T-helper 2 cell treated with Interferon-gamma antibody and Interleukin-4, amounts not matched to agents 5 μg/mL and 100 μg/mL, for 36 hours (primary cell): ENCODE data around the gene FA2H.

Experiments
- DNase-seq: peaks from one replicate; pipeline ENCODE4 v3.0.0; 2021; ENCODE audit warnings: low spot score
- H3K27ac Mint-ChIP-seq: one replicate; pipeline ENCODE4 v1.8.0; 2021; ENCODE audit warnings: mild to moderate bottlenecking, mixed read lengths
- H3K27me3 Mint-ChIP-seq: one replicate; pipeline ENCODE4 v1.8.0; 2021; ENCODE audit warnings: low read depth, mixed read lengths
- H3K36me3 Mint-ChIP-seq: one replicate; pipeline ENCODE4 v1.8.0; 2021; ENCODE audit warnings: low read depth, mixed read lengths
- H3K4me1 Mint-ChIP-seq: one replicate; pipeline ENCODE4 v1.8.0; 2021; ENCODE audit warnings: low read depth, mixed read lengths
- H3K4me3 Mint-ChIP-seq: one replicate; pipeline ENCODE4 v1.8.0; 2022; ENCODE audit warnings: mild to moderate bottlenecking, moderate library complexity, mixed read lengths
- H3K9me3 Mint-ChIP-seq: one replicate; pipeline ENCODE4 v1.8.0; 2021; ENCODE audit warnings: mixed read lengths

Gene FA2H

DNA sequence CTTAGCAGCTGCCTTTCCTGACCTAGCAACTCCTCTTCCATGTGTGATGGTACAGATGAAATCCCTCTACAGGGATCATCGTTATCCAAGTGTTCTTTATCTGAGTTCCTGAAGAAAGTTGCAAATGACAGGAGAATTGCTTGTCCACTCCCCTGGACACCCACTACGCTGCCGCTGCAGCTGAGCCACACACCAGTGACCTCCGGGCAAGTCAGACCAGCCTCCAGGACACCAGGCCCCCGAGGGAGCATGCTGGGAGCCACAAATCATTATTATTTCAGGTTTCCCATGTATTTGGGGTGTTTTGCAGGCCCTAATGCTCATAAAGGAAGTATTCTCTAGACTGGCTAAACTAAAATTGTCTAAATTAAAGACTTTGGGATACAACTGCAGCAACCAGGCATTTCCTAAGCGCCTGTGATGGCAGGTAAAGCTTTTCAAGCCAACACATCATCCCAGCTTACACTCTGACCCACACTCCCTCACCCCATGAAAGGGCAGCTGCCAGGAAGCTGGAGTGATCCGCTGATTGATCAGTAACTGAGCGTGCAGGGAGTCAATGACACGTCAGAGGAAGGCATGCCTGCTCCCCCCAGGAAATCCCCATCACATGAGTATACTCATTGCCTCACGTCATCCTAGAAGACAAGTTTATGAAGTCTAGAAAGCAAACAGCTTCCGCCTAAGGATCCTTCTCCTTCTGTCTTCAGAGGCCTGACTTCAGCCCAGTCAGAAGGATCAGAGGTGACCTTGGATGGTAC is 14.4 kb downstream of the FA2H start:
- H3K4me1 Mint-ChIP-seq = no peaks in the 10 kb centered on the region
- H3K27ac Mint-ChIP-seq = no peak overlapping the region
- H3K27me3 Mint-ChIP-seq = peaks cover 3% of the 10 kb centered on the region

DNA sequence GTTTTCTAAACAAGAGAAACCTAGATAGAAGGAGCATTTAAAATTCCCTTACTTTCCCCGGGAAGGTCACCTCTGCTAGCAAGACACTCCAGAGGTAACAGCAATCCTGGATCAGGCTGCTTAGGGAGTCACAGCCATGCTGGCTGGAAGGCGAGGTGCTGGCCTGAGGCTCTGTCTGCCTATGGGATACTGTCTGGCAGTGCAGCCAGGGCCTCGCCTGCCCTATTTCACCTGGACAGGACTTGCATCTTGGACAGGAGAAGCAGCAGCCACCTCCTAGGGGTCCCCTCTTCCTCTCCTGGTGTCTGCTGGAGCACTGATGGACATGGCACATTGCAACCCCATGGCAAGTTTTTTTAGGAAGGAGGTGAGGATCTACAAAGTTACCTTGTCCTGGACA is 15.1 kb downstream of the FA2H start:
- Mint-ChIP-seq H3K4me1 (no peaks in the 10 kb centered on the region), H3K27ac (no peak overlapping the region)

More for the DNA sequence above, 14.4 kb downstream of the FA2H start:
- no peak for DNase-seq
- H3K4me3 Mint-ChIP-seq = no peak overlapping the region
- no peaks in the 10 kb centered on the region for H3K9me3 Mint-ChIP-seq
- H3K36me3 Mint-ChIP-seq = no peaks in the 10 kb centered on the region

DNA sequence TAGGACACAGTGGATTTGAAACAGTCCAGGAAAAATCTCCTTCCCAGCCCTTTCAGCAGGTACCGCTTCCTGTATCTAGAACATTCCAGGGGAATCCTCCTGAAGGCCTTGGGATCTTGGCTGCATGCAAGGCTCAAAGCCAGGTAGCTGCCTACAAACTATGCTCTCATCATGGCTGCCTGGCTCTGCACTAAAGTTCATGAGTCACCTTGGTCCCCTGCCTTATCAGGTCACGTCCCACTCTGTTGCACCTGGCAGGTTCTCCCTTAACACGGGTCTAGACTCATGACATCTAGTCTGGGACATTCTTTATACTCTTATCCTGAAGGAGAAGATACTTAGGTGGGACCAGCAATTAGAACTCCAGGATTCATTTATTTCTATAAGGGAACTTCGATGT is 15.8 kb downstream of the FA2H start:
- Mint-ChIP-seq H3K27ac (no peak overlapping the region), H3K27me3 (peaks cover 3% of the 10 kb centered on the region), H3K9me3 (no peaks in the 10 kb centered on the region), H3K4me3 (no peak overlapping the region), H3K4me1 (no peaks in the 10 kb centered on the region), H3K36me3 (no peaks in the 10 kb centered on the region)
- DNase-seq = no peak

More for the DNA sequence above, 15.1 kb downstream of the FA2H start:
- Mint-ChIP-seq H3K27me3 (peaks cover 3% of the 10 kb centered on the region), H3K9me3 (no peaks in the 10 kb centered on the region), H3K4me3 (no peak overlapping the region), H3K36me3 (no peaks in the 10 kb centered on the region)
- DNase-seq = no peak

DNA sequence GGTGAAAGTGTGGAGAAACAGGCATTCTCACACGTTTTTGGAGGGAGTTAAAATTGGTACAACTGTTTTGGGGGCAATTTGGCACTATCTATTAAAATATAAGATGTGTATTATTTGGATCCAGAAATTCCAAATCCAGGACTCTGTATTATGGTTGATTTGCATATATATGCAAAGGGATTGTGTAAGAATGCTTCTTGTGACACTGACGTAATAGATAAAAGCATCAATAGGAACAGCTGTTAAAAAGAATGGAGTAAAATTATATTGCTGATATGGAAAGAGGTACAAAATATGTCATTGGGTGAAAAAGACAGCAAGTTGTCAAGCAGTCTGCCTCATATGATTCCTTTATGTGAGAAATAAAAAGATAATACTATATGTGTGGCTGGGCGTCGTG is 17.3 kb downstream of the FA2H start:
- Mint-ChIP-seq H3K9me3 (no peaks in the 10 kb centered on the region), H3K4me3 (no peak overlapping the region), H3K36me3 (no peaks in the 10 kb centered on the region), H3K27ac (no peak overlapping the region), H3K4me1 (no peaks in the 10 kb centered on the region), H3K27me3 (peaks cover 3% of the 10 kb centered on the region)
- no peak for DNase-seq

DNA sequence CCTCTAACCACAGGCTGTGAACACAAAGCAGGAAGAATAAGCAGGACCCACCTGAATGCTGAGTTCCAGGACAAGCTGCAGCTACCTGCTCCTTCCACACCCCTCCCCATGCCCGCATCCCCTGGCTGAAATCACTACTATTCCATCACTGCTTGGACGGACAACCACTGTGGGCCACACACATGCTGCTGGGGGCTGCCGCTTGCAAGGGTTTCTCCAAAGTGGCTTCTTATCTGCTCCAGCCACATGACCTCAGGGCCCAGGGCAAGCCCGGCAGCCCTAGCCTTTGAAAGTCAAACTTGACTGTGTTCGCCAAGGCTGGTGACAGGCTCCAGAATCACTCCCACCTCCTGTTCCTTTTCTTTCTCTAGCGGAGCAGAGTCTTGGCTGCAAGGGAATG is 18.4 kb downstream of the FA2H start:
- no peaks in the 10 kb centered on the region for H3K4me1 Mint-ChIP-seq
- no peak overlapping the region for H3K4me3 Mint-ChIP-seq
- H3K9me3 Mint-ChIP-seq = no peaks in the 10 kb centered on the region
- no peaks in the 10 kb centered on the region for H3K36me3 Mint-ChIP-seq
- DNase-seq = no peak
- peaks cover 3% of the 10 kb centered on the region for H3K27me3 Mint-ChIP-seq
- no peak overlapping the region for H3K27ac Mint-ChIP-seq

DNA sequence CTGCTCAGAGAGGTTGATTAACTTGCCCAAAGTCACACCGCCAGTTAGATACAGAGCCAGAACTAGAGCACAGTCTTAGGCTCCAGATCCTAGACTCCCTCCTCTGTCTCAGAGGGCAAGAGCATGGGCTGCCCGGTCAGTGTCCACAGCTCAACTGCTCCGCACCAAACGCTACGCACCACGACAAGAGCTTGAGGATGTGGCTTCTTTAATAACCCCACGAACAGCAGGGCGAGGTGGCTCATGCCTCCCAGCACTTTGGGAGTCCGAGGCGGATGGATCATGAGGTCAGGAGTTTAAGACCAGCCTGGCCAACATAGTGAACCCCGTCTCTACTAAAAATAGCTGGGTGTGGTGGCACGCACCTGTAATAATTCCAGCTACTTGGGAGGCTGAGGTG is 21.4 kb downstream of the FA2H start:
- Mint-ChIP-seq H3K27me3 (peaks cover 3% of the 10 kb centered on the region), H3K27ac (no peak overlapping the region), H3K4me3 (no peak overlapping the region), H3K36me3 (no peaks in the 10 kb centered on the region), H3K9me3 (no peaks in the 10 kb centered on the region), H3K4me1 (no peaks in the 10 kb centered on the region)
- DNase-seq = no peak

DNA sequence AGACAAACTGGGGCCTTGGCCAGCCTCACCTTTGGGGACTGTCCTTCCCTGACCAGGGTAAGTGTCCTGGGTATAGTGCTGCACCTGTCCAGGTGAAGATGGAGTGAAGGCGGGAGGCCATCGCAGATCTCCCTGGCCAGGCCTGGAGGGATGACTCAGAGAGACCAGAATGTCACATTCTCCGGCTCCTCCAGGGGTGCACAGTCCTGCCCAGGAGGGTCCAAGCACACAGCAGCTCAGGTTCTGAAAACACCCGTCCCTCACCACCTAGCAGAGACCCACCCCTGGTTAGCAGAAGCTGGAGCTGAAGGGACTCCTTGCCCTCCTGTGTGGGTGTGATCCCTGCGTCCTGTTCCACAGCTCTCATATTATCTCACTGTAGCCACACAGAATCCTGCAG is 21.9 kb downstream of the FA2H start:
- Mint-ChIP-seq H3K27ac (no peak overlapping the region), H3K27me3 (peaks cover 3% of the 10 kb centered on the region), H3K4me3 (no peak overlapping the region), H3K36me3 (no peaks in the 10 kb centered on the region), H3K4me1 (no peaks in the 10 kb centered on the region), H3K9me3 (no peaks in the 10 kb centered on the region)
- no peak for DNase-seq

DNA sequence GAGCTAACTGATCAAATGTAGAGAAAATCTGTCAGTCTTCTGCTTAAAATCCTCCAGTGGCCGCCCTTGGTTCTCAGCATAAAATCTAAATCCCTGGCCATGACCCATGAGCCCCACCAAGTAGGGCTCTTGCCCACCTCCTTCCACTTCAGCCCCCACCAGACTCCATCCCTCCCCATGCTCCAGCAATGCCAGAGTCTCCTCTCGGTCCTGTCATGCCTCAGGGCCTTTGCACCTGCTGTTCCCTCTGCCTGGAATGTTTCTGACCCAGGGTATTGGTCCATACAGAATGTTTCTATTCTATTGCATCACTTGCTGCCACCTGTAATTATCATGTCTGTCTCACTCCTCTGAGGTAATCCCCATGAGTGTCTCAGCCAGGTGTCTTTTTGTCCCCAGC is 22.4 kb downstream of the FA2H start:
- Mint-ChIP-seq H3K4me3 (no peak overlapping the region), H3K36me3 (no peaks in the 10 kb centered on the region), H3K9me3 (no peaks in the 10 kb centered on the region), H3K4me1 (no peaks in the 10 kb centered on the region), H3K27ac (no peak overlapping the region), H3K27me3 (peaks cover 3% of the 10 kb centered on the region)
- no peak for DNase-seq

DNA sequence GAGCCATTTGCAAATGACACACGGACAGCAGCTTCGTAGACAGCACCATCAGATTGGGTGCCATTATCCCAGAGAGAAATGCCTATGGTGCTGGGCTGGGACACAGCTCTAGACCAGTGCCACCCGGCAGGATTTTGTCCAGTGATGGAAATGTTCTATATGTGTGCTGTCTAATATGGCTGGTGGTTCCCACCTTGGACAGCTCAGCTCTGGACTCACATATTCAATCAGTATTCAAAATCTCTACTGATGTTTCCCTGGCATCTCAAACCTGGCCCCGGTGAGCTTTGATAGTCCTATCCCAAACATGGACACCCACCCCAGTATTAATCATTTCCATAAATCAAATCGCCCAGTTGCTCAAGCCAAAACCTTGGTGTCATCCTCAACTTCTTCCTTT is 23.0 kb downstream of the FA2H start:
- Mint-ChIP-seq H3K4me1 (no peaks in the 10 kb centered on the region), H3K27me3 (peaks cover 3% of the 10 kb centered on the region), H3K27ac (no peak overlapping the region), H3K4me3 (no peak overlapping the region), H3K9me3 (no peaks in the 10 kb centered on the region), H3K36me3 (no peaks in the 10 kb centered on the region)
- DNase-seq = no peak

DNA sequence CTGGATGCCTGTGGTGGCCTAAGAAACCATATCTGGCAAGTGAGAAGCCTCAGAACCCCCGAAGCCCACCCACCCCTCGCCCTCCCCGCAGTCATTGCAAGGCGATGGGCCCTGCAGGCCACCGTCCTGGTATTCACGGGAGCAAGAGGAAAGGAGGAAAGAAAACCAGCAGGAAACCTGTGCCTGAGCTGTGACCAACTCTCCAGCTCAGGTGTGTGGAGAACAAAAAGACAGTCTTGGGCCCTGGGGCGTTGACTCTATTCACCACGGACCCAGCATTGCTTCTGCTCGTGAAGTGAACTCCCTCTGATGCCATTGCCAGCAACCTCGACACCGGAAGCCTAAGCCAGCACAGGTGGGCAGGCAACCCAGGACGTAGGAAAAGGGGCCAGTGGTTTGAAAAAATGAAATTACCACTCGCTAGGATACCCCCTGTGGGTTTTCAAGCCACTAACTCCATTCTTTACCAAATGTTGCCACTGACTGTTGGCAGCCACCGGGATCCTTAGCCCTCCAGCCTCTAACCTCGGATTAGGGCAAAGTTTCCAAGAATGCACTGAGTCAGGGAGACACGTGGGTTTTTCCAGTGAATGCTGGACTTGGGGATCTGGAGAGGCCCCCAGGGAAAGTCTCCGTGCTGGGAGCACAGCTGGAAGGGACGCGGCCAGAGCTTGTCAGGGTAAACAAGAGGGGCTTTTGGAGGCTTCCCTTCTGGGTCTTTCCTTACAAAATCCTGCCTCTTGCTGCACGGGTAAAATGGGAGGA is 25.1 kb downstream of the FA2H start:
- DNase-seq = no peak
- Mint-ChIP-seq H3K27ac (no peak overlapping the region), H3K36me3 (no peaks in the 10 kb centered on the region), H3K4me1 (no peaks in the 10 kb centered on the region), H3K27me3 (no peaks in the 10 kb centered on the region), H3K4me3 (no peak overlapping the region), H3K9me3 (no peaks in the 10 kb centered on the region)

DNA sequence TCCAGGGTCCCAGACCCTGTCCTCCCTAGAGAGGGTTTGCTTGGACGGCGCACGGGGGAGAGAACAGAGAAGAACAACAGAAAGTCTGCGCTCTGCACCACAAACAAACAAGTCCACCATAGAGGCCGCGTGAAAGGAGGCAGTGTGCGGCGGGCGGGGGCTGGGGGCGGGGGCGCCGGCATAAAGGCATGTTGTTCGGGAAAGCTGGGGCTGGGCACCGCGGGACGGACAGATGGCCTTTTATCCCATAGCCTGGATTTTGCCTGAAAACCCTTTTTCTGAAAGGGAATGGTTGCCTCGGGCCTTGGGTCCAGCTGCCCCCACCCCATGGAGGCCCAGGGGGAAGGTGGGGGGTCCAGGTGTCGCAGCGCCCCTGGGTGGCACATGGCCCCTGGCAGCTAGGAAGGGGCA is 26.0 kb downstream of the FA2H start:
- Mint-ChIP-seq H3K27me3 (no peaks in the 10 kb centered on the region), H3K9me3 (no peaks in the 10 kb centered on the region), H3K27ac (no peak overlapping the region), H3K4me1 (no peaks in the 10 kb centered on the region), H3K4me3 (no peak overlapping the region), H3K36me3 (no peaks in the 10 kb centered on the region)
- DNase-seq = no peak

DNA sequence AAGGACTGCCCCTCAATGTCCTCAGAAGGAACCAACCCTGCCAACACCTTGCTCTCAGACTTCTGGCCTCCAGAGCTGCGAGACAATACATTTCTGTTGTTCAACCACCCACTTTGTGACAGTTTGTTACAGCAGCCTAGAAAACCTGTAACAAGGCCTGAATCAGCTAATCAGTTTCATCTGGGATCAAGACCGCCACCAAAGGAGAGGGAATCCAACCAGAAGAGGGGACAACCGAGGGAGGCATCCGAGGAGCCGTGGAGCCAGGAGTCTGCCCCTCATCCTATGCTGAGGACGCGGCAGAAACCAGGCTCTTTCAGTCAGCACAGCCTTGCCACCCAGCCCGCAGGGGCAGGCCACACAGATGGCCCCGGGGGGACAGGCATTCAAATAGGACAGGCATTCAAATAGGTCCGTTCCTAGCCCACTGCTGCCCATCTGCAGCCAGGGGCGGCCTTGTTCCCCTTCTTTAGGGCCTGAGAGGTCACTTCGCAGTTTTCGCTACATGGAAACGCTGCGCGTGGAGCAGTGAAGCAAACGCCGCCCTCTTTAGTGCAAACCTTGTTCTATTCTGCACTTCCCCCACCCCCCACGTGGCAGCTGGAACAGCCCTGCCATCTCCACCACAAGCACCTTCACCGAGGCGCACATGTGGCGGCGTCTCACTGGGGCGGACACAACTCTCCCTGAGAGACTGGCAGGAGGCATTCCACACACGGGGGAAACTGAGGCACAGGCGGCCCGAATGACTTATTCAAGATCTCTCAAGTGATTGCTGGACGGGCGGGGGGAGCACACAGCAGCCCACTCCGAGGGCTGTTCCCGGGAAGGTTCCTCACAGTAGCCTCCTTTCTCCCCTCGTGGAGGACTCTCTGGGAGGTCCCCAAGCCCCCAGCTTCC is 26.7 kb downstream of the FA2H start:
- no peak overlapping the region for H3K27ac Mint-ChIP-seq
- no peaks in the 10 kb centered on the region for H3K27me3 Mint-ChIP-seq
- H3K36me3 Mint-ChIP-seq = no peaks in the 10 kb centered on the region

DNA sequence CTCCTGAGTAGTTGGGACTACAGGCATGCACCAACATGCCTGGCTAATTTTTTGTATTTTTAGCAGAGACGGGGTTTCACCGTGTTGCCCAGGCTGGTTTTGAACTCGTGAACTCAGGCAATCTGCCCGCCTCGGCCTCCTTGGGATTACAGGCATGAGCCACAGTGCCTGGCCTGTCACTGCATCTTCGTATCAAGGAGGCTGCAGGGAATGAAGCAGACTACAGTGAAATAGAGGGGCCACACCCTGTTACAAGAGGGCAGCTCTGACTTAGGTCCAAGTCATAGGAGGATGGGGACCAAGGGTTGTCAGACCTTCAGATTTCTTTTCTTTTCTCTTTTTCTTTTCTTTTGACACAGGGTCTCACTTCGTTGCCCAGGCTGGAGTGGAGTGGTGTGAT is 28.7 kb downstream of the FA2H start:
- no peaks in the 10 kb centered on the region for H3K27me3 Mint-ChIP-seq
- no peaks in the 10 kb centered on the region for H3K9me3 Mint-ChIP-seq
- no peak overlapping the region for H3K27ac Mint-ChIP-seq
- H3K36me3 Mint-ChIP-seq = no peaks in the 10 kb centered on the region
- no peak for DNase-seq
- no peak overlapping the region for H3K4me3 Mint-ChIP-seq
- H3K4me1 Mint-ChIP-seq = peaks cover 2% of the 10 kb centered on the region

More for the DNA sequence above, 26.7 kb downstream of the FA2H start:
- H3K4me1 Mint-ChIP-seq = no peaks in the 10 kb centered on the region
- H3K9me3 Mint-ChIP-seq = no peaks in the 10 kb centered on the region
- H3K4me3 Mint-ChIP-seq = no peak overlapping the region
- no peak for DNase-seq

DNA sequence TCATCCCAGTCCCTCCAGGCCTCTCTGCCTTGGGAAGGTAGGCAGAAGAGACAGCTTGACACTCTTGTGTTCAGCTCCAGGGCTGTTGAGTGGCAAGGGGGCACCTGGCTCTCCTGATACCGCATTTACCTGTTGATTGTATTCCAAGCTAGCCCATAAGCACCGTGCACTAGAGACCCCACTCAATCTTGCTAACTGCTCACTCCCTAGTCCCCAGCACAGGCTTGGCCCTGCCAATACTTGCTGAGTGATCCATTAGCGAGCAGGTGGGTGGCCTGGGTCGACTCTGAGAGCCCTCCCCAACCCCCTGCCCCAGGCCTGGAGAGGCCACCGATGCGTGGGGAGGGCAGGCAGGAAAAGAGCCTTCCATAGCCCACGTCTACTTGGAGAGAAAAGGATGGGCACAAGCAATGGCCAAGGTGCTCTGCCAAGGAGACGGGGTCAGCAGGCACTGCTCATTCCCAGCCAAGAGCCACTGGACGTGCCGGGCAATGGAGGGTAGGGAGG is 29.5 kb downstream of the FA2H start:
- Mint-ChIP-seq H3K36me3 (no peaks in the 10 kb centered on the region), H3K4me1 (peaks cover 2% of the 10 kb centered on the region), H3K9me3 (no peaks in the 10 kb centered on the region), H3K27me3 (no peaks in the 10 kb centered on the region), H3K4me3 (no peak overlapping the region), H3K27ac (no peak overlapping the region)
- DNase-seq = no peak
